HEK293 (cell line): ENCODE measurements around the gene NACA2.

Experiments
- CTCF ChIP-seq: fragments of 450-650 bp; formaldehyde crosslinking; IDR thresholded peaks from 2 replicates; pipeline ENCODE4 v1.5.1; 2016; ENCODE audit warnings: missing biosample characterization, missing genetic modification characterization
- PBX3 ChIP-seq: sonication (generic); formaldehyde crosslinking; IDR thresholded peaks from 2 replicates; pipeline ENCODE4 v1.8.1; 2022; ENCODE audit warnings: mild to moderate bottlenecking, moderate library complexity, missing genetic modification reagents
- TCF7L2 ChIP-seq: IDR thresholded peaks from 2 replicates; pipeline ENCODE4 v1.6.1; 2011; ENCODE audit warnings: low read depth, mild to moderate bottlenecking, inconsistent platforms, low read length, moderate library complexity, borderline replicate concordance
- ZFP69B ChIP-seq: fragments of 450-650 bp; formaldehyde crosslinking; IDR thresholded peaks from 2 replicates; pipeline ENCODE4 v1.5.1; 2016; ENCODE audit warnings: missing biosample characterization, missing genetic modification characterization
- ZNF24 ChIP-seq: fragments of 450-650 bp; formaldehyde crosslinking; IDR thresholded peaks from 2 replicates; pipeline ENCODE4 v1.5.1; 2016; ENCODE audit warnings: missing biosample characterization, missing genetic modification characterization
- ZNF645 ChIP-seq: fragments of 450-650 bp; formaldehyde crosslinking; IDR thresholded peaks from 2 replicates; pipeline ENCODE4; 2016; ENCODE audit warnings: missing biosample characterization, missing genetic modification characterization

GRCh38 chr17:61601297-61601696 lies 10.3 kb upstream of the NACA2 start:
- TF ChIP-seq PBX3 (no peak), ZNF24 (tag by site-specific recombination) (no peak), TCF7L2 (no peak), ZNF645 (tag by site-specific recombination) (no peak), ZFP69B (tag by site-specific recombination) (no peak), CTCF (no peak)
